ENCODE measurements around the gene TLR9. TPM values are rescaled to one million over a fixed set of nuclear protein-coding genes. Genes with fewer than 3 reads are reported as not detected.

The TLR9 gene
- total RNA-seq, 1 experiment from 2014 or later: not detected

- TF ChIP-seq ZNF532 (CRISPR knock-in tag; IDR thresholded peaks at IDR 0.05; ENCODE audit: borderline replicate concordance): no peak
- TF ChIP-seq ZNF219 (CRISPR knock-in tag; IDR thresholded peaks at IDR 0.05; ENCODE audit: borderline replicate concordance): no peak
- no peak for TF ChIP-seq PRRX2 (CRISPR knock-in tag; IDR thresholded peaks at IDR 0.05)
- no peak for TF ChIP-seq ZNF263 (CRISPR knock-in tag; IDR thresholded peaks at IDR 0.05; ENCODE audit: low read depth)
- TF ChIP-seq JAZF1 (CRISPR knock-in tag; IDR thresholded peaks at IDR 0.05): no peak
These were observed 4.3 kb downstream of the TLR9 start (continued) for GRCh38 chr3:52221141-52221562.

- POLR2A ChIA-PET: interaction anchor here (0.6 to 1.5 kb wide), 3 partner anchors 17 to 66 kb away, joined by 3 to 7 read pairs (median 3); partner anchors contain the start of gene POC1A
- DNase-seq (ENCODE audit: low spot score) (peak; percentile 92), ATAC-seq (peak; percentile 84)
- TF ChIP-seq CTCF (IDR thresholded peaks at IDR 0.05): peak; percentile 95
- TF ChIP-seq FOXP1 (CRISPR knock-in tag; IDR thresholded peaks at IDR 0.05; ENCODE audit: borderline replicate concordance): no peak
- no peak for TF ChIP-seq RORB (CRISPR knock-in tag; IDR thresholded peaks at IDR 0.05)
- CTCF ChIA-PET: interaction anchor here (0.5 to 11.5 kb wide), 92 partner anchors 8 to 539 kb away, joined by 3 to 222 read pairs (median 4); partner anchors contain the start of genes ACY1, DUSP7, GLYCTK and POC1A
- no peaks in the 10 kb centered on the region for H3K27me3 Mint-ChIP-seq (ENCODE audit: low read depth)
- no peaks in the 10 kb centered on the region for H3K9me3 Mint-ChIP-seq
- peaks cover 7% of the 10 kb centered on the region for H3K4me1 Mint-ChIP-seq
- peaks cover 4% of the 10 kb centered on the region; the same call in 1 of the 2 replicates for H3K36me3 Mint-ChIP-seq
- H3K27ac Mint-ChIP-seq: no peak overlapping the region
- no peak overlapping the region for H3K4me3 Mint-ChIP-seq
These were observed 4.9 kb downstream of the TLR9 start for GRCh38 chr3:52220380-52221026.

GRCh38 chr3:52218937-52219650 is 6.4 kb downstream of the TLR9 start:
- ATAC-seq: no peak
- Mint-ChIP-seq H3K4me3 (no peak overlapping the region), H3K36me3 (peaks cover 17% of the 10 kb centered on the region), H3K4me1 (peaks cover 6% of the 10 kb centered on the region; the same call in 1 of the 2 replicates), H3K27ac (no peak overlapping the region), H3K9me3 (no peaks in the 10 kb centered on the region), H3K27me3 (ENCODE audit: low read depth) (no peaks in the 10 kb centered on the region)
- DNase-seq (ENCODE audit: low spot score): no peak
- POLR2A ChIA-PET: interaction anchor here (0.6 to 0.8 kb wide), 3 partner anchors 33 to 662 kb away, joined by 3 to 7 read pairs (median 5); no protein-coding TSS in a partner anchor
- CTCF ChIA-PET: interaction anchor here (0.6 to 11.5 kb wide), 15 partner anchors 16 to 1294 kb away, joined by 3 to 222 read pairs (median 9); partner anchors contain the start of gene TWF2
- no peak for TF ChIP-seq AFF4 (CRISPR knock-in tag; IDR thresholded peaks at IDR 0.05; ENCODE audit: borderline replicate concordance)
- TF ChIP-seq ZNF121 (CRISPR knock-in tag; IDR thresholded peaks at IDR 0.05): no peak
- TF ChIP-seq PREB (CRISPR knock-in tag; IDR thresholded peaks at IDR 0.05; ENCODE audit: borderline replicate concordance): no peak
- no peak for TF ChIP-seq RELA (CRISPR knock-in tag; IDR thresholded peaks at IDR 0.05; ENCODE audit: borderline replicate concordance)
- TF ChIP-seq KAT7 (CRISPR knock-in tag; IDR thresholded peaks at IDR 0.05; ENCODE audit: borderline replicate concordance): no peak
- no peak for TF ChIP-seq TEAD4 (CRISPR knock-in tag; IDR thresholded peaks at IDR 0.05)
- no peak for TF ChIP-seq MLX (CRISPR knock-in tag; IDR thresholded peaks at IDR 0.05)
- no peak for TF ChIP-seq EMX1 (CRISPR knock-in tag; IDR thresholded peaks at IDR 0.05)
